ENCODE data around the gene FAM167B. TPM values are rescaled to one million over a fixed set of nuclear protein-coding genes. Genes with fewer than 3 reads are reported as not detected.
A peak's percentile ranks its signal among the peaks of the same experiment; 100 is the strongest.

The FAM167B gene
- total and polyA plus RNA-seq, 4 donors, result 2.6 to 30.5 (median 5.7) TPM

GRCh38 chr1:32242341-32242851 lies 4.6 kb upstream of the FAM167B start:
- 27 to 33% methylated on average over 7 of the region's 7 CpGs for WGBS, 2 donors
- Histone ChIP-seq H3K36me3 (ENCODE audit: control insufficient read depth in 4 of 4, insufficient read depth in 4 of 4, low read length in 4 of 4) (no peaks in the 10 kb centered on the region), H3K4me1 (ENCODE audit: control insufficient read depth in 5 of 5, insufficient read depth in 5 of 5, low read length in 5 of 5) (peaks cover 0 to 33% (median 2%) of the 10 kb centered on the region in 5 donors), H3K4me3 (no peak overlapping the region), H3K27ac (ENCODE audit: low read depth in 1 of 2, low read length in 1 of 2) (peak overlapping the region in 1 of 2 donors; percentile 43), H3K27me3 (ENCODE audit: control insufficient read depth in 3 of 3, insufficient read depth in 3 of 3, low read length in 2 of 3) (no peaks in the 10 kb centered on the region), H3K9ac (ENCODE audit: insufficient read depth in 1 of 2, low read length in 2 of 2) (no peak overlapping the region), H3K9me3 (ENCODE audit: control insufficient read depth in 4 of 4, insufficient read depth in 3 of 4, low read length in 3 of 4) (no peaks in the 10 kb centered on the region)
- ATAC-seq (ENCODE audit: insufficient read depth, low FRiP score) (no peak), DNase-seq (peak; percentile 46 to 78 (median 71))
- TF ChIP-seq CTCF (IDR thresholded peaks at IDR 0.05; ENCODE audit: control extremely low read depth, extremely low read depth), result no peak

GRCh38 chr1:32247452-32247851 lies 430 bp downstream of the FAM167B start:
- DNase-seq, result no peak
- H3K9ac ChIP-seq (ENCODE audit: insufficient read depth in 1 of 2, low read length in 2 of 2), result no peak overlapping the region
- no peaks in the 10 kb centered on the region for H3K9me3 ChIP-seq (ENCODE audit: control insufficient read depth in 4 of 4, insufficient read depth in 3 of 4, low read length in 3 of 4)
- ATAC-seq (ENCODE audit: insufficient read depth, low FRiP score), result no peak
- peaks cover 0 to 20% (median 1%) of the 10 kb centered on the region in 5 donors for H3K4me1 ChIP-seq (ENCODE audit: control insufficient read depth in 5 of 5, insufficient read depth in 5 of 5, low read length in 5 of 5)
- no peak for TF ChIP-seq CTCF (IDR thresholded peaks at IDR 0.05; ENCODE audit: control extremely low read depth, extremely low read depth)
- H3K36me3 ChIP-seq (ENCODE audit: control insufficient read depth in 4 of 4, insufficient read depth in 4 of 4, low read length in 4 of 4), result no peaks in the 10 kb centered on the region
- peak overlapping the region; percentile 5 for H3K4me3 ChIP-seq
- H3K27me3 ChIP-seq (ENCODE audit: control insufficient read depth in 3 of 3, insufficient read depth in 3 of 3, low read length in 2 of 3), result no peaks in the 10 kb centered on the region
- H3K27ac ChIP-seq (ENCODE audit: low read depth in 1 of 2, low read length in 1 of 2), result peak overlapping the region; percentile 51 to 79
- 70 to 85% methylated on average over 12 of the region's 12 CpGs for WGBS, 2 donors

GRCh38 chr1:32247983-32248889 lies 1.2 kb downstream of the FAM167B start:
- Histone ChIP-seq H3K27me3 (ENCODE audit: control insufficient read depth in 3 of 3, insufficient read depth in 3 of 3, low read length in 2 of 3) (no peaks in the 10 kb centered on the region), H3K9me3 (ENCODE audit: control insufficient read depth in 4 of 4, insufficient read depth in 3 of 4, low read length in 3 of 4) (no peaks in the 10 kb centered on the region), H3K9ac (ENCODE audit: insufficient read depth in 1 of 2, low read length in 2 of 2) (no peak overlapping the region), H3K4me3 (no peak overlapping the region), H3K36me3 (ENCODE audit: control insufficient read depth in 4 of 4, insufficient read depth in 4 of 4, low read length in 4 of 4) (no peaks in the 10 kb centered on the region), H3K4me1 (ENCODE audit: control insufficient read depth in 5 of 5, insufficient read depth in 5 of 5, low read length in 5 of 5) (peaks cover 0 to 22% (median 2%) of the 10 kb centered on the region in 5 donors), H3K27ac (ENCODE audit: low read depth in 1 of 2, low read length in 1 of 2) (peak overlapping the region; percentile 17 to 79)
- WGBS, 2 donors, result 6 to 8% methylated on average over 27 to 31 of the region's 31 CpGs
- ATAC-seq (ENCODE audit: insufficient read depth, low FRiP score) (peak; percentile 83), DNase-seq (peak; percentile 53 to 71 (median 67))
- TF ChIP-seq CTCF (IDR thresholded peaks at IDR 0.05; ENCODE audit: control extremely low read depth, extremely low read depth), result peak; percentile 67

All from lung (tissue), 12 donors.